GM10847 (cell line): ENCODE results near the gene PITX1.

ENCODE experiments used
- POLR2A ChIP-seq: IDR thresholded peaks from 2 replicates; pipeline ENCODE4 v1.6.1; 2011; ENCODE audit not compliant: insufficient read length; ENCODE audit errors: extremely low read depth

Gene PITX1

DNA sequence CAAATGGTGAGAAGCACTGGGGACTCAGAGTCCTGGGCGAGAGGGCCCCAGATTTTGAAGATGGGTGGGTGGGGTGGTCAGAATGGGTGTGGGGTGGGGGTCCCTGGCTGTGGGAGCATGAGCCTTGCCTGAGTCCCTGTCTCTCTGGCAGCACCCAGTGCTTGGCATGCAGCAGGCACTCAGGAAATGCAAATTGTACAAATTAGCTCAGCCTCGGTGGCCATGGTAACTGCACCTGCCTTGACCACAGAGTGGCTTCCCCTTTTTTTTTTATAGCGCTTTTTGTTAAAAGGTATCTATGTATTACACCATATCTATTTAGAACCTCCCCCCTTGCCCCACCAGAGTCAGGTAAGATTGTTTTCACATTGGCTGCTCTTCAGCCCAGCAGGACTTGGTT lies 19.2 kb upstream of the PITX1 start:
- no peak for TF ChIP-seq POLR2A

DNA sequence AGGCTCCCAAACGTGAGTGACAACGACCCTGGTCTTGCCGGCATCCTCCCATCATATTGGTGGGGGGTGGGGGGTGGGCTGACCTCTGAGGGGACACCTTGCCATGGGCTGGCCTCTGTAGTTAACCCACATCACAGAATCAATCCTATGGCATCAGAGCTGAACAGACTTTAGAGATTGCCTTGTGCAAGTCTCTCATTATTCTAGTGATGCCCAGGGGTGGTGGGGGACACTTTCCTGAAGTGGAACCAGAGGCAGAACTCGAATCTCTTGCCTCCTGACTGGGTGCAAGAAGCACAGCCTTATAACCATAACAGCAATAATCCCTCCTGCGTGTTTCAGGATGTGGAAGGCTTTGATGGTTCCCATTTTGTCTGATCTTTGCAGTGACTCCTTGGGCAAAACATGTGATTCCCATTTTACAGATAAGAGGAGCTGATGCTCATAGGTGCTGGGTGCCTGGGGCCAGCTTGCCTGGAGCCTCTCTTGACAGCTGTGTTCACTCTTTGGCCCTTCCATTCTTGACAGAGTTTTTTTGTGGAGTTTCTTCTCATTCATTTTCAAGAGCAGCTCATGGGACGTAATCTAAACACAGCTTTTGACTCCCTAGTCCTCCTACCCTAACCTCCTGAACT lies 18.6 kb upstream of the PITX1 start:
- TF ChIP-seq POLR2A: no peak

DNA sequence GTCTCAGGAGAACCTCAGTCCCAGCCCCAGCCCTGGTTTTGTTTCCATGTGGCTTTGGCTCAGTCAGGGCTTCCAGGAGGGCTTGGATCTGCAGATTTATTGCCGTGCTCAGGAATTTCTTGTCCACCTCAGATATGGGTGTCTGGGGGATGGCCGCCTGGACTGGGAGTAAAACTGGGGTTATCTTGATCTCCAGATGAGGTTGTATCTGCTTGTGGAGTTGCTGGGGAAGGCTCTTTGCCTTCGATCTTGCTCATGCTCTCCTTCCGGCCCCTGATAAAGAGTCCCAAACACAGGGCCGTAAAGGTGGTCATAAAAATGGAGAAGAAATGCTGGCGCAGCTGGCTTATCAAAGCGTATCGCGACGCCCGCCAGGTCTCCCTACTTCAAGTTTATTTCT lies 17.8 kb upstream of the PITX1 start:
- no peak for TF ChIP-seq POLR2A

DNA sequence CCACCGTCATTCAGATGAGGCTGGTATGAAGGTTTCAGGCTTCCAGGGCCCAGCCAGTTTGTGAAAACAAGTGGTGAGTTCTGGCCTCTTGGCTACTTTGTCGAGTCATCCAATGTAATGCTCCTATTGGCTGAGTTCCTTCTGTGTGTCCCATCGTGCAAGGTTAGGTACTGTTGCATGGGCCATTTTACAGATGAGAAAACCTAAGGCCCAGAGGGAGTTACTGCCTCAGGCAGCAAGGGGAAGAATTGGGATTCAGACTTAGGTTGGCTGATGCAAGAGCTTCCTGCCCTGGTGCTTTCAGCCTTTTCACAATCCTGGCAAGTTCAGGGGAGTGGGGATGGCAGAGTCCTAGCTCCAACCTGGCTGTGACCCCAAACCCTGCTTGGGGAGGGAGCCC lies 17.4 kb upstream of the PITX1 start:
- TF ChIP-seq POLR2A: no peak

DNA sequence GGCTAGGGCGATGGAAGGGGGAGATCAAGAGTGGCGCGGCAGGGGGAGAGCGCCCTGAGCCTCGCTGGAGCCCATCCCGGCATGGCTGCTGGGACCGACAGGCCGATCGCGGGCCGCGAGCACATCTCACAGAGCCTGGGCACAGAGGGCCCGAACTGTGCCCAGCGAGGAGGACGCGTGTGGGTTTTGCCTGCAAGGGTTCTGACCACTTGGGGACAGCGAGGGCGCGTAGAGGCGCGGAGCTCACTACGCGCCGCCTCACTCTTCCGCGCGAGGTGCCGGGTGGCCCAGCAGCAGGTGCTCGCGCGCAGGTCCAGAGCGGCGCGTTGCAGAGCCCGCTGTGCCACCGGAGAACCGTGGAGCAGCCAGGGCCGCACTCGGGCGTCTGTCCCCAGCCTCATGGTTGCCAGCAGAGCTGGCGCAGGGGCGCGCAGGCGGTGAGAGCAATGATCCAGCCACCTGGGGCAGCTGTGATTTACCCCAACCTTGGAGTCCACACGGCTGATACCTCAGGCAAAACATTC lies 16.3 kb upstream of the PITX1 start:
- no peak for TF ChIP-seq POLR2A

DNA sequence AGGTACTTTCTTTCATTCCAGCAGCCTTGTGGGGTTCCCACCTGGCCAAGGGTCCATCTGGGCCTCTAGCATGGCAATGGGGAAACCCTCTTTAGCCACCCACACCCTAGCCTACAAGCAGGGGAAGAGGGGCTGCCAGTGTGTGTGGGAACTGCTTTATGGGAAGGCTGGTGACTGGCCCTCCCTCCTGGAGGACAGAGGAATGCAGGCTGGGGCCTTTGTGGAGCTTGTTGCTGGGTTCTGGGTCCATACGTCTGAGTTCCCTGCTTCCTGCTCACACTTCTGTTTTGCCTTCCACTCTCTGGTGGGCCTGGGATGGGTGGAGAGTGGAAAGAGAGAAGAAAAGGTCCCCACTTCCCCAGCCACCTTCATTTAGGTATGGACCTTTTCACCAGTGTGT lies 14.9 kb upstream of the PITX1 start:
- no peak for TF ChIP-seq POLR2A

DNA sequence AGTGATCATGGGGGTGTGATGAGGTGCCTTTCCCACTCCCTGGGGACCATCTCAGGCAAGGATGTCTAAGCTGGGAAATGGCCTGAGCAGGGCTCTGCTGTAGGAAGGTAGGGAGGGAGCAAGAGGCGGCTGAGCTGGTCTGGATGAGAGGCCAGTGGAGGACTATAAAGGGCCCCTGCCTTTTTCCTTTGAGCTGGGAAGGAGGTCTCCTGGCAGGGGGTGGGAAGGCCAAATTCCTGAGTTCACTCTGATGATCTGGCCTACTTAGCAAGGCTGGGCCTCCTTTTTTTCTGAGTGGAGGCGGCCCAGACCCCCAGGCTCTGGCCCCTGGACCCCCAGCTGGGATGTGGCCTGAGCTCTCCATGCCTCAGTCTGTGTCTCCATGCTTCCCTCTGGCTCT lies 14.3 kb upstream of the PITX1 start:
- TF ChIP-seq POLR2A: no peak

DNA sequence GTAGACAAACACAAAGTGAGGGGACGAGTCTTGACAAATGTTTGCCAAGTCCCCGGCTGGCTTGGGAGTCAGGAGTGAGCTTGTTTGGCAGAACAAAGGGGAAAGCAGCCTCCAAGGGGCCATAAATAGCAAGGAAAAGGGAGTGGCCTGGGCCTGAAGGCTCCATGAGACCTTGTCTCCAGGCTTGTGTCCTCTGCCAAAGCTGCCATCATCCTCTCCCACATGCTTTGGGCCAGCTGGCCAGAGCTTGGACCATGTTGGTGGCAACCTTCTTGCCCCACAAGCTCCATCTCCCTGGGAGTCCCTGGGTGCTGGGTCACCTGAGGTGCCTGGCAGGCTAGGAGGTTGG lies 13.3 kb upstream of the PITX1 start:
- TF ChIP-seq POLR2A: no peak

DNA sequence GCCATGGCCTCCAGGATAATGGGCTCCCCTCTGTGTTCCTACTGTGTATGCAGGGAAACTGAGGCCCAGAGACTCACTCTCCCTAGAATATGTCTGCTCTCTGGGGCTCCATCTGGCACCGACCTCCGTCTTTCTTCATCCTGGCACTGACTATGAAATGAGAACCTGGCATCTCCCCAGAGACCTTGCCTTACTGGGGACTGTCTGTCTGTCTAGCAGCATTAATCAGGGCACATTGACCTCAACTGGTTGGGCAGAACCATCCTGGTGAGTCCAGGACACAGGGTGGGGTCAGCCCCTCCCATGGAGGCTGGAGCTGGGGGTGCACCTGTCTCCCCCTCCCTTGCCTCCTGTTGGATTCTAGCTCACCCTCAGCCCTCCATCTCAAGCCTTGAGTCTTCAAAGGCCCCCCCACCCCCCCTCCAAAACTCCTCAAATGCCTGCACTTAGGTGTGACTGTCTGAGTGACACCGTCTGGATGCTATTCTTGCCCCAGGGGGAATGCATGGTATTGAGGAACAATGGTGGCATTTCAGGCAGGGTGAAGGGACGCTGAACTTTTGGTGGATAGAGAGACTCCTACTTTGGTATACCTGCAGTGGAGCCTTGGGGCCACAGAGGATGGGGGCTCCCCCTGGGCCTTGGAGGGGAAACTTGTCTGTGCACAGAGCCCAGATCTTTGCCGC lies 12.8 kb upstream of the PITX1 start:
- TF ChIP-seq POLR2A: no peak

DNA sequence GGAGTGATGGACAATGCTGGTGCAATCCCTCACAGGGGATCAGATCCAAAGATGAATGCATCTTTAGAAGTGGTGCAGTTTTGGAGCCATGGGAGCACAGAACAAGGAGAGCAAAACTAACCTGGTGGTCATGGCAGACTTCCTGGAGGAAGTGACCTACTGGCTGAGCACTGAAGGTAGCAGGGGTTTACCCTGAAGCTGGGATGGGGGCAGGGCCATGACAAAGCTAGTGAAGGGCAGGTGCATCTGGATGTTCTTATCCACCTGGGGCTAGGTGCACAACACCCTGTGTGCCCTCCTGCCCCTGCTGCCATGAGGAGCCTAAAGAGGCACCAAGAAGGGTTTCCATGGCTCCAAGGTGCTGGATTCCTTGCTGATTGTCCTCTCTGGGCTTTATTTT lies 11.5 kb upstream of the PITX1 start:
- TF ChIP-seq POLR2A: no peak

DNA sequence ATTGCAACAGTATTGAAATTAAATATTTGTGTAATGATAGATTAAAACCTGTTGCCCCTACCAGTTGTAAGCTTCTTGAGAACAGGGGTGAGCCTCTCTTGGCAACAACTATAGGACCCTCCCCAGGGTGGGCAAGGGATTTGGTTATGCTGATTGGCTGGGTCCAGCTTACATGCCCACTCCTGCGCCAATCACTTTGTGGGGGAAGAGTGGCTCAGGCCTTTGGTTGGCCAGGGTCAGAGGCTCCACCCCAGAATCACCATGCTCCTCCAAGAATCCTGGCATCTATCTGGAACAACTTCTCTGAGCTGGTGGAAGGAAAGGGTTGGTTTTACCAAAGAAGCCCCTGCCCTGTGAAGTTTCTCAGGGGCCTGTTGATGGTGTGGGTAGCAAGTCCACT lies 8.6 kb upstream of the PITX1 start:
- TF ChIP-seq POLR2A: no peak

DNA sequence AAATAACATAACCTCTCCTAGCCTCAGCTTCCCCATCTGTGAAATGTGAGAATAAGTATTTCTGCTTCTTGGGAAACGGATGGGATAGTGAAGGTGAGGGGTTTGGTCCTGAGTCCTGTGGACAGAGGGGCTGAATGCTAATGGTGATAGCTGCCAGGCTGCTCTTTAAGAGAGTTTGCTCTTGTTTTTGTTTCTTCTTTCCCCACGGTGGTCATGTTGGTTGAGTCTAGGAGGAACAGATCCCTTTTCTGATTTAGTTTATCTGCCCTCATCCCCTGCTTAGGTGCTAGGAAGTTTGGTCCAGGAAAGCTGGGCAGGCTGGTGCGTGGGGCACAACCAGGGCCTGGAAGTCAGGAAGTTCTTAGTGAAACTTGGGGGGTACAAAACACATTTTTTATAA lies 7.7 kb upstream of the PITX1 start:
- TF ChIP-seq POLR2A: no peak

DNA sequence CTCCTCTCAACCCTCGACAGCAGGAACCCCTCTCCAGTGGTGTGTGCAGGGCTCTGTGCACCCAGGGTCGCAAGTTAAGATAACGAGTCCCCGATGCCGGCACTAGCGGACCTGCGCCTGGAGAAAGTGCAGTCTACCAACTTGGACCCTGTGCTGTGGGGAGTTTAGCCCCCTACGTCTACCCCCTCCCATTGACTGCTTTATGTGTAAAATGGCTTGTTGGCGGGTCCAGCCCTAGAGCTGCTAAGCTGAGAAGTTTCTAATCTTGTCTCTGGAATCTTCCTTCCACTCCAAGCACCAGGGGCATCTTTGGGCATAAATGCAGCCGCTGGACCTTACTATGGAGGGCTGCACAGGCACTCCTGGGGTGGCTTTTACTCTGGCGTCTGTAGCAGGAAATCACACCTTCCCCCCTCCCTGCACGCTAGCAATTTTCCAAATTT lies 7.1 kb upstream of the PITX1 start:
- no peak for TF ChIP-seq POLR2A

DNA sequence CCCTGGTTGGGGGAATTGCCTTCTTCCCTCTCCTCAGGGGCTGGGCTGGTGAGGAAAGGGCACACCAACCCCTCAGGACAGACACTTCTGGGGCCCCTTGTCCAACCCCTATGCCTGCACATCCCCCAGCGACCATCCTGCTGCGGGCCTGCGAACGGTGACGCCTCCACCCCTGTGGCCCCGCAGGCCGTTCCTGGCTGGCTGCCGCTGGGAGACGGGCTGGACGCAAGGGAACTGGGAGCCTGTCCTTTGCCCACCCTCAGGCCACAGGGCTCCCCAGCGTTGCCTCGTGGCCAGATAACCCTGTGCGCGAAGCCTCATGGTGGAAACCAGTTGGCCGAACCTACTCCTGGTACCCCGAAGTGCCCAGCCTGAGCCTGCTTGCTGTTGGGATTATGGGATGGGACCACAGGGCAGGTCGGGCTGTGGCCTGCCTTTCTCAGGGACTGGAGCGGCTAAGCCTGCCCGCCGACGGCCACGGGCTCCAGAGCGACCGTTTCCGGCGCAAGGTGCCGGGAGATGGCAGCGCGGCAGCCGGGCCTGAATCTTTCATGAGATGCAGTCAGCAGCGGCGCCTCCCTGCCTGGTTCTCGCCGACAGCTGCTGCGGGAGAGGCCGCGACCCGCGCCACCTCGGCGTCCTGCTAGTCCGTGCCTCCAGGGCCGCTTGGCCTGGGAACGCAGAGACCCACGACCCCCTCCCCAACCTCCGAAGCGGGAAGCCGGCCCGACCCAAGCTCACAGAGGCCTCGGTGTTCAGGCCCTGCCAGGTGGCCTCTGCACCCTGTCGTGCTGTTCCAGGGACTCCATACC lies 6.5 kb upstream of the PITX1 start:
- no peak for TF ChIP-seq POLR2A

DNA sequence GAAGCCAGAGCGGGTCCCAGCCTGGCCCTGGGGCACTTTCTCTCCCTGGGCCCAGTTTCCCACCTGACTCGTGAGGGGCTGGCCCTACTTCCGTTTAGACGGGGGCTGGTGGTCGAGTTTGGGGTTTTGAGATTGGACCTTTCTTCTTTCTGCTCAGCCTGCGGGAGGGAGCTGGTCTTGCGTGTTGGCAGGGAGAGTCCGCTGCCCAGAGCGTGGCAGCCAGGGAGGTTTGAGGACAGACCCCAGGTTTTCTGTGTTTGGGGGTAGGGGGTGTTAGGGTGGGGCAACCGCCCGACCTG lies 6.0 kb upstream of the PITX1 start:
- TF ChIP-seq POLR2A: no peak
